IPS-20b (cell line): Measurements from ENCODE around the gene RPS6KA2.

Experiments
- H3K27ac ChIP-seq: one replicate; pipeline ENCODE4 v1.5.1; 2013; ENCODE audit warnings: low read length
- H3K27me3 ChIP-seq: 2 replicates; pipeline ENCODE4 v1.6.1; 2013; ENCODE audit warnings: mild to moderate bottlenecking, low read length, inconsistent platforms; ENCODE audit not compliant: insufficient read depth
- H3K36me3 ChIP-seq: 2 replicates; pipeline ENCODE4 v1.6.1; 2013; ENCODE audit warnings: low read depth, mild to moderate bottlenecking, inconsistent platforms, low read length, moderate library complexity; ENCODE audit not compliant: insufficient read depth
- H3K4me1 ChIP-seq: 2 replicates; pipeline ENCODE4 v1.6.1; 2013; ENCODE audit warnings: mild to moderate bottlenecking, control low read depth, inconsistent platforms, low read length, moderate library complexity; ENCODE audit not compliant: insufficient read depth
- H3K4me3 ChIP-seq: 2 replicates; pipeline ENCODE4 v1.5.1; 2013; ENCODE audit warnings: mild to moderate bottlenecking, low read length, inconsistent platforms
- H3K9ac ChIP-seq: 2 replicates; pipeline ENCODE4 v1.6.1; 2013; ENCODE audit warnings: low read depth, mild to moderate bottlenecking, inconsistent platforms, low read length, moderate library complexity
- H3K9me3 ChIP-seq: 2 replicates; pipeline ENCODE4 v1.6.1; 2013; ENCODE audit warnings: mild to moderate bottlenecking, low read depth, low read length, inconsistent platforms; ENCODE audit not compliant: insufficient read depth

The RPS6KA2 gene

GRCh38 chr6:166417285-166417691 lies 209.8 kb downstream of the RPS6KA2 start:
- H3K27me3 ChIP-seq, result no peaks in the 10 kb centered on the region
- no peak overlapping the region for H3K27ac ChIP-seq
- no peak overlapping the region for H3K4me3 ChIP-seq
- H3K36me3 ChIP-seq, result peaks cover 26% of the 10 kb centered on the region
- H3K4me1 ChIP-seq, result 0 out of 2 replicates have a peak, but pooled peaks cover 2% of the 10 kb centered on the region
- H3K9ac ChIP-seq, result no peak overlapping the region
- no peaks in the 10 kb centered on the region for H3K9me3 ChIP-seq

GRCh38 chr6:166415833-166416347 lies 211.2 kb downstream of the RPS6KA2 start:
- Histone ChIP-seq H3K9ac (no peak overlapping the region), H3K4me3 (no peak overlapping the region), H3K9me3 (no peaks in the 10 kb centered on the region), H3K36me3 (peaks cover 26% of the 10 kb centered on the region), H3K4me1 (no peaks in the 10 kb centered on the region), H3K27me3 (no peaks in the 10 kb centered on the region), H3K27ac (no peak overlapping the region)

- Histone ChIP-seq H3K27ac (no peak overlapping the region), H3K36me3 (peaks cover 26% of the 10 kb centered on the region), H3K9ac (no peak overlapping the region), H3K27me3 (no peaks in the 10 kb centered on the region), H3K4me3 (no peak overlapping the region), H3K4me1 (peaks cover 2% of the 10 kb centered on the region; the same call in 1 of the 2 replicates), H3K9me3 (no peaks in the 10 kb centered on the region)
These were observed 211.7 kb downstream of the RPS6KA2 start for GRCh38 chr6:166415306-166415705.

- no peak overlapping the region for H3K4me3 ChIP-seq
- peaks cover 7% of the 10 kb centered on the region for H3K4me1 ChIP-seq
- no peaks in the 10 kb centered on the region for H3K9me3 ChIP-seq
- no peak overlapping the region for H3K27ac ChIP-seq
- H3K36me3 ChIP-seq, result peaks cover 21% of the 10 kb centered on the region
- no peaks in the 10 kb centered on the region for H3K27me3 ChIP-seq
- H3K9ac ChIP-seq, result no peak overlapping the region
These were observed 213.5 kb downstream of the RPS6KA2 start for GRCh38 chr6:166413491-166413951.

GRCh38 chr6:166412911-166413384 lies 214.1 kb downstream of the RPS6KA2 start:
- peaks cover 7% of the 10 kb centered on the region for H3K4me1 ChIP-seq

GRCh38 chr6:166412156-166412910 lies 214.7 kb downstream of the RPS6KA2 start:
- no peak overlapping the region for H3K4me3 ChIP-seq
- peaks cover 7% of the 10 kb centered on the region for H3K4me1 ChIP-seq
- H3K36me3 ChIP-seq, result peaks cover 14% of the 10 kb centered on the region
- no peak overlapping the region for H3K9ac ChIP-seq
- H3K27ac ChIP-seq, result no peak overlapping the region
- no peaks in the 10 kb centered on the region for H3K27me3 ChIP-seq
- H3K9me3 ChIP-seq, result no peaks in the 10 kb centered on the region

More at GRCh38 chr6:166412911-166413384, 214.1 kb downstream of the RPS6KA2 start:
- Histone ChIP-seq H3K36me3 (peaks cover 19% of the 10 kb centered on the region), H3K27me3 (no peaks in the 10 kb centered on the region), H3K9me3 (no peaks in the 10 kb centered on the region), H3K9ac (no peak overlapping the region), H3K4me3 (no peak overlapping the region), H3K27ac (no peak overlapping the region)

- Histone ChIP-seq H3K4me3 (no peak overlapping the region), H3K27me3 (no peaks in the 10 kb centered on the region), H3K9ac (no peak overlapping the region), H3K36me3 (peaks cover 8% of the 10 kb centered on the region), H3K27ac (no peak overlapping the region), H3K9me3 (no peaks in the 10 kb centered on the region), H3K4me1 (peaks cover 7% of the 10 kb centered on the region)
These were observed 215.3 kb downstream of the RPS6KA2 start for GRCh38 chr6:166411721-166412151.

GRCh38 chr6:166411271-166411670 lies 215.8 kb downstream of the RPS6KA2 start:
- Histone ChIP-seq H3K9me3 (no peaks in the 10 kb centered on the region), H3K27me3 (no peaks in the 10 kb centered on the region), H3K4me1 (peaks cover 7% of the 10 kb centered on the region), H3K9ac (no peak overlapping the region), H3K27ac (no peak overlapping the region), H3K36me3 (peaks cover 5% of the 10 kb centered on the region; the same call in 1 of the 2 replicates), H3K4me3 (no peak overlapping the region)

GRCh38 chr6:166410426-166410935 lies 216.6 kb downstream of the RPS6KA2 start:
- peaks cover 5% of the 10 kb centered on the region; the same call in 1 of the 2 replicates for H3K36me3 ChIP-seq
- H3K4me1 ChIP-seq, result peaks cover 7% of the 10 kb centered on the region
- H3K4me3 ChIP-seq, result no peak overlapping the region
- no peak overlapping the region for H3K9ac ChIP-seq
- no peaks in the 10 kb centered on the region for H3K9me3 ChIP-seq
- H3K27ac ChIP-seq, result no peak overlapping the region
- H3K27me3 ChIP-seq, result no peaks in the 10 kb centered on the region

GRCh38 chr6:166408936-166409755 lies 217.9 kb downstream of the RPS6KA2 start:
- no peak overlapping the region for H3K27ac ChIP-seq
- H3K27me3 ChIP-seq, result no peaks in the 10 kb centered on the region
- H3K36me3 ChIP-seq, result peaks cover 5% of the 10 kb centered on the region; the same call in 1 of the 2 replicates
- H3K4me3 ChIP-seq, result no peak overlapping the region
- peaks cover 7% of the 10 kb centered on the region for H3K4me1 ChIP-seq
- H3K9ac ChIP-seq, result no peak overlapping the region
- no peaks in the 10 kb centered on the region for H3K9me3 ChIP-seq

- H3K9me3 ChIP-seq, result no peaks in the 10 kb centered on the region
- no peaks in the 10 kb centered on the region for H3K27me3 ChIP-seq
- H3K36me3 ChIP-seq, result no peaks in the 10 kb centered on the region
- no peak overlapping the region for H3K9ac ChIP-seq
- peaks cover 7% of the 10 kb centered on the region for H3K4me1 ChIP-seq
- H3K27ac ChIP-seq, result no peak overlapping the region
- H3K4me3 ChIP-seq, result no peak overlapping the region
These were observed 220.9 kb downstream of the RPS6KA2 start for GRCh38 chr6:166406197-166406596.
